Epidermal melanocyte (primary cell): ENCODE measurements around the gene IFT25.
"Not testable (repeated sequence)": the region's sequence is repeated elsewhere in the genome, so short reads cannot be mapped to it uniquely, and the experiment has no call there.

Experiments used
- DNase-seq: peaks from one replicate; pipeline ENCODE4 v3.0.0; 2011; ENCODE audit warnings: low spot score; ENCODE audit not compliant: insufficient read length

The IFT25 gene

GRCh38 chr1:53889304-53890298 lies 55.9 kb downstream of the IFT25 start, which contains the start of gene YIPF1:
Gene YIPF1 (minus strand): TSS chr1:53889797. CDS start chr1:53888937, 860 bp downstream.
- DNase-seq, result peak; percentile 82

GRCh38 chr1:53888681-53889080 lies 56.8 kb downstream of the IFT25 start:
- DNase-seq, result no peak

GRCh38 chr1:53883600-53883999 lies 61.9 kb downstream of the IFT25 start:
- DNase-seq, result not testable (repeated sequence)

- not testable (repeated sequence) for DNase-seq
Observed at GRCh38 chr1:53881853-53882252, 63.6 kb downstream of the IFT25 start.

- no peak for DNase-seq
Observed at GRCh38 chr1:53878492-53879105, 66.9 kb downstream of the IFT25 start.

GRCh38 chr1:53875150-53875549 lies 70.3 kb downstream of the IFT25 start:
- DNase-seq, result not testable (repeated sequence)

GRCh38 chr1:53871773-53872484 lies 73.6 kb downstream of the IFT25 start:
- no peak for DNase-seq
